Body of pancreas (tissue), 4 donors: Measurements from ENCODE around the gene FBXO10. TPM values are rescaled to one million over a fixed set of nuclear protein-coding genes. Genes with fewer than 3 reads are reported as not detected.

ENCODE experiments used
- ATAC-seq: fragments of 150-250 bp; one replicate; pipeline ENCODE4 v1.9.1; 2016
- DNase-seq, 4 donors: peaks; one replicate each; pipeline ENCODE4 v3.0.0-alpha.2; 2019
- H3K27ac ChIP-seq, 4 donors: fragments of 200-600 bp; sonication (generic); 1 replicate in 3 of 4; 2 replicates in 1 of 4; pipeline versions ENCODE4 v1.5.1 to v1.6.1; 2016 to 2019; ENCODE audit warnings: mild to moderate bottlenecking in 1 of 4, mixed read lengths in 1 of 4, moderate library complexity in 1 of 4
- H3K27me3 ChIP-seq, 2 donors: fragments of 200-600 bp; sonication (generic); one replicate each; pipeline ENCODE4 v1.6.0; 2016; ENCODE audit warnings: mild to moderate bottlenecking in 1 of 2
- H3K36me3 ChIP-seq, 2 donors: fragments of 200-600 bp; sonication (generic); replicated peaks in 1 of 2; 2 replicates each; pipeline ENCODE4 v1.5.1; 2016; ENCODE audit warnings: low read depth in 2 of 2; ENCODE audit not compliant: insufficient read depth in 1 of 2
- H3K4me1 ChIP-seq: fragments of 200-600 bp; sonication (generic); one replicate; pipeline ENCODE4 v1.6.0; 2016
- H3K4me3 ChIP-seq, 2 donors: fragments of 200-600 bp; sonication (generic); 1 replicate in 1 of 2; 2 replicates in 1 of 2; pipeline ENCODE4 v1.5.1; 2016 to 2019
- H3K9me3 ChIP-seq, 3 donors: fragments of 200-600 bp; sonication (generic); 1 replicate in 2 of 3; 2 replicates in 1 of 3; pipeline ENCODE4 v1.5.1; 2016
- CTCF ChIP-seq, 7 experiments: fragments of 450-650 bp in 4 of 7; fragments of 200-600 bp in 3 of 7; sonication (generic) in 3 of 7; IDR thresholded peaks; one replicate each; pipeline ENCODE4 v1.5.1; 2016 to 2019; ENCODE audit warnings: antibody characterized with exemption in 7 of 7
- POLR2A ChIP-seq, 3 donors: fragments of 450-650 bp; IDR thresholded peaks; one replicate each; pipeline ENCODE4 v1.6.1; 2016; ENCODE audit warnings: antibody characterized with exemption in 3 of 3, mild to moderate bottlenecking in 2 of 3
- WGBS, 2 donors: methylation state at CpG; one replicate each; pipeline ENCODE4 v1.1.5; 2017; 5-methylcytosine and 5-hydroxymethylcytosine counted together
- intact Hi-C: fragments of 100-400 bp; cut with DNase I; formaldehyde crosslinking; loops from one replicate; pipeline ENCODE4 v1.15.1; 2023
- total RNA-seq, 2 donors: library from RNA; depleted of rRNA; stranded (reverse); fragments of >200 nt; gene quantifications; one replicate each; pipeline ENCODE4 v1.1.0, GENCODE V29; 2016

The FBXO10 gene
- total RNA-seq, 2 donors from 2014 or later, result 13.2 to 15.3 TPM

GRCh38 chr9:37540634-37541033, 35.5 kb downstream of the FBXO10 start:
- Histone ChIP-seq H3K4me1 (peaks cover 26% of the 10 kb centered on the region), H3K27me3 (no peaks in the 10 kb centered on the region), H3K4me3 (no peak overlapping the region), H3K27ac (peak overlapping the region in 3 of 4 donors; percentile 11 to 25 (median 19)), H3K9me3 (no peaks in the 10 kb centered on the region), H3K36me3 (no peaks in the 10 kb centered on the region)
- ATAC-seq (peak; percentile 80), DNase-seq (peak; percentile 69 to 83 (median 80))
- intact Hi-C loops, result no loop called here
- WGBS, 2 donors, result 25 to 29% methylated on average over 3 of the region's 3 CpGs
- TF ChIP-seq POLR2A (IDR thresholded peaks at IDR 0.05) (no peak), CTCF (IDR thresholded peaks at IDR 0.05) (peak in 3 of 7 experiments; percentile 14 to 21 (median 17))

GRCh38 chr9:37539634-37540033, 36.5 kb downstream of the FBXO10 start:
- peaks cover 30% of the 10 kb centered on the region for H3K4me1 ChIP-seq
- no peak overlapping the region for H3K4me3 ChIP-seq
- H3K36me3 ChIP-seq, result no peaks in the 10 kb centered on the region
- H3K27me3 ChIP-seq, result no peaks in the 10 kb centered on the region
- ATAC-seq, result no peak
- TF ChIP-seq CTCF (IDR thresholded peaks at IDR 0.05), result no peak
- no peak for TF ChIP-seq POLR2A (IDR thresholded peaks at IDR 0.05)
- no peaks in the 10 kb centered on the region for H3K9me3 ChIP-seq
- intact Hi-C loops, result no loop called here
- H3K27ac ChIP-seq, result no peak overlapping the region
- no peak for DNase-seq

GRCh38 chr9:37538099-37538498, 38.1 kb downstream of the FBXO10 start:
- no peak for ATAC-seq
- no peaks in the 10 kb centered on the region for H3K36me3 ChIP-seq
- WGBS, 2 donors, result 86 to 93% methylated on average over 7 of the region's 7 CpGs

GRCh38 chr9:37534901-37535300, 41.3 kb downstream of the FBXO10 start:
- Histone ChIP-seq H3K36me3 (no peaks in the 10 kb centered on the region), H3K27me3 (no peaks in the 10 kb centered on the region), H3K9me3 (no peaks in the 10 kb centered on the region), H3K4me1 (peaks cover 10% of the 10 kb centered on the region), H3K27ac (peak overlapping the region; percentile 22 to 75 (median 59)), H3K4me3 (no peak overlapping the region)
- DNase-seq (no peak), ATAC-seq (no peak)
- intact Hi-C loops, result no loop called here
- TF ChIP-seq POLR2A (IDR thresholded peaks at IDR 0.05) (no peak), CTCF (IDR thresholded peaks at IDR 0.05) (no peak)
- 76 to 82% methylated on average over 10 of the region's 10 CpGs for WGBS, 2 donors

More at GRCh38 chr9:37538099-37538498, 38.1 kb downstream of the FBXO10 start:
- Histone ChIP-seq H3K27me3 (no peaks in the 10 kb centered on the region), H3K4me3 (no peak overlapping the region), H3K4me1 (peaks cover 27% of the 10 kb centered on the region), H3K9me3 (no peaks in the 10 kb centered on the region), H3K27ac (no peak overlapping the region)
- no peak for TF ChIP-seq CTCF (IDR thresholded peaks at IDR 0.05)
- no peak for TF ChIP-seq POLR2A (IDR thresholded peaks at IDR 0.05)
- DNase-seq, result no peak
- intact Hi-C loops, result no loop called here

GRCh38 chr9:37534412-37534811, 41.8 kb downstream of the FBXO10 start:
- WGBS, 2 donors, result 27 to 44% methylated on average over 7 of the region's 7 CpGs
- DNase-seq (peak; percentile 33 to 73 (median 54)), ATAC-seq (peak; percentile 80)
- TF ChIP-seq CTCF (IDR thresholded peaks at IDR 0.05), result no peak
- TF ChIP-seq POLR2A (IDR thresholded peaks at IDR 0.05), result peak in 1 of 3 donors; percentile 23
- Histone ChIP-seq H3K4me3 (no peak overlapping the region), H3K27ac (peak overlapping the region; percentile 22 to 75 (median 59)), H3K27me3 (no peaks in the 10 kb centered on the region), H3K4me1 (peaks cover 10% of the 10 kb centered on the region), H3K36me3 (no peaks in the 10 kb centered on the region), H3K9me3 (no peaks in the 10 kb centered on the region)
- intact Hi-C loops, result no loop called here
